TTC549 (cell line): ENCODE measurements around the gene PPP6R1.

ENCODE experiments used
- FAIRE-seq: peaks from 2 replicates; lab custom pipeline; 2012; peaks lifted over from hg19 to GRCh38; lab: Jason Lieb, UNC

PPP6R1 gene

DNA sequence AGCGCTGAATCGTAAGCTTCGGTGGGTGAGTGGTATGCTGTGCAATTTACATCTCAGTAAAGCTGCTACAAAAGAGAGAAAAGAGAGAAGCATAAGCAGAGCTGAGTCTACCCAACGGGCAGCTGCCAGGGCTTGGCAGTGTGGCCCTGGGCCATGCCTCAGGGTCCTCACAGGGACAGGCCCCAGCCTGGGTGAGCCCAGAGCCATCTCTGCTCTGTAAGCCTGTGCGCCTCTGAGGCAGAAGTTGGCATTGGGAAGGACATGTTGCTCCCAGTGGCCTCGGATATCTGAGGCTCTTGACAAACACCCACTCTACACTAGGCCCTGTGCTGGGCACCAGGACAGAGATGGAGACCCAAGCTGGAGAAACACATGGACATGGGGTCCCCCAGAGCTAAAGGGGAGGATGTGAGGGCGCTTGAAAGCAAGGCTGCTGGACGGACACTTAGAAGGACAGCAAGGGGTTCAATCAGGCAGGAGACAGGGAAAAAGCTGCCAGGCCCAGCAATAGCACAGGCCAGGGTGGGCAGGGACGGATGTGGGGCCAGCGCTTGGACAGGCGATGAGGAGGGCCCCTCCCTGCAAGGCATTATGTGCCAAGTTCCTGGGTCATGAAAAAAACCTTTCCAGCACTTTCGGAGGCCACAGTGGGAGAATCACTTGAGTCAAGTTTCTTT lies 14.7 kb downstream of the PPP6R1 start:
- FAIRE-seq = no peak

DNA sequence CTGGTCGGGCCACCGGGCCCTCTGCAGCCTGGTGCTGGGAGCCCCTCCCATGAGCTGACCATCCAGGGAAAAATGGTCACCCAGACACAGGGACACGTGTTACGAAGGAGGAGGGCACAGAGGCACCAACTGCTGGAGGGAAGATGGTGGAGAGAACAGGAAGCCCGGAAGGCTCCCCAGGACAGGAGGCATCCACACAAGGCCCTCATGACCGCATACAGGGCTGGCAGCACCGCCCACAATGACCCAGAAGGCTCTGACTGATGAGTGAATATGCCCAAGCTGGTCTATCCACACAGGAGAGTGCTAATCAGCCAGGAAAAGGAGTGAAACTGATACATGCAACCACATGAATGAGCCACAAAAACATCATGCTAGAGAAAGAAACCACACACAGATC lies 16.3 kb downstream of the PPP6R1 start:
- no peak for FAIRE-seq

GRCh38 chr19:55241935-55242464 lies 16.8 kb downstream of the PPP6R1 start:
- FAIRE-seq = no peak

GRCh38 chr19:55241143-55241934 lies 17.5 kb downstream of the PPP6R1 start:
- no peak for FAIRE-seq

- no peak for FAIRE-seq
Observed at GRCh38 chr19:55240713-55241020, 18.1 kb downstream of the PPP6R1 start.

DNA sequence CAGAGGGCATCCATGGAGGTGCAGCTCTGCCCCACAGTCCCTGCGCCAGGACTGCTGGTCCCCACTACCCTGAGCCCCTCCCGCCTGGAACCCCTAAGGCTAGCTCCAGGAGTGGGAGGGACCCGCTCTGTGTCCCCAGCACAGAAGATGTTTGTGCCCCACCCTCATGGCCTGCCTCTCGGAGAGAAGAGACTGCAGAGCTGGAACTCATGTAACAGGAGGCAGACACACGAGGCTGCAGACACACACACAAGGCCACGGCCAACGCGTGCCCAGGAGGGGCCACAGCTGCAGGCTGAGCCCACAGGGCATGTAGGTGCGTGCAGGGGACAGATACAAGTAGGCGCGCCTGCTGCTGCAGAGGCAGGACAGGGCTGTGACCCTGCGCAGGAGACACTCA lies 19.8 kb downstream of the PPP6R1 start:
- no peak for FAIRE-seq

DNA sequence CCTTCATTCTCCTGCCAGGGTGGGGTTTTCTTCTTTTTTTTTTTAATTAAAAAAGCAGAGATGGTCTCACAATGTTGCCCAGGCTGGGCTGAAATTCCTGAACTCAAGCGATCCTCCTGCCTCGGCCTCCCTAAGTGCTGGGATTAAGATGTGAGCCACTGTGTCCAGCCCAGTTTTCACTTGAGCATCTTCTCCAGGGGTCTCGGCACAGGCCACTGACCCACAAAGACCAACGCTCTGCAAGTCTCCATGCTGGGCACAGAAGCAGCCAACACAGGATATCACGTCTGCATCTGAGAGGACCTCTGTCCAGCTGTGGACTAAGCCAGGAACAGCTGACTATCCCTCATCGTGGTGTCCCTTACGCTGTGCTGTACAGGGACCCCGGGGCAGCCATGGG lies 20.8 kb downstream of the PPP6R1 start:
- FAIRE-seq = no peak

DNA sequence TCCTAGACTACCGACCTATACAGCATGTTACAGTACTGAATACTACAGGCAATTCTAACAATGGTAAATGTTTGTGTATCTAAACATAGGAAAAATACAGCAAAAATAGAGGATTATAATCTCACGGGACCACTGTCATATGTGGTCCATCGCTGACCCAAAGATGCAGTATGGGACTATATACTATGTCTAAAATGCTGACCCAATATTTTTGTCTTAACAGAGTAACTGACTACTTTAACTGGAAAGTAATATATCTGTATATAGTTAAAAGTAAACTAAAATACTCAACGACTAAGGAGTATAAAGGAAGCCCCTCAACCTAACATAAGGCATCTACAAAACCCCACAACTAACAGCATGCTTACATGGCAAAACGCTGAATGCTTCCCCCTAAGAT lies 25.8 kb downstream of the PPP6R1 start:
- no peak for FAIRE-seq

- FAIRE-seq = no peak
Observed at GRCh38 chr19:55232286-55232602, 26.6 kb downstream of the PPP6R1 start.

GRCh38 chr19:55231391-55232285 lies 27.2 kb downstream of the PPP6R1 start:
- no peak for FAIRE-seq

DNA sequence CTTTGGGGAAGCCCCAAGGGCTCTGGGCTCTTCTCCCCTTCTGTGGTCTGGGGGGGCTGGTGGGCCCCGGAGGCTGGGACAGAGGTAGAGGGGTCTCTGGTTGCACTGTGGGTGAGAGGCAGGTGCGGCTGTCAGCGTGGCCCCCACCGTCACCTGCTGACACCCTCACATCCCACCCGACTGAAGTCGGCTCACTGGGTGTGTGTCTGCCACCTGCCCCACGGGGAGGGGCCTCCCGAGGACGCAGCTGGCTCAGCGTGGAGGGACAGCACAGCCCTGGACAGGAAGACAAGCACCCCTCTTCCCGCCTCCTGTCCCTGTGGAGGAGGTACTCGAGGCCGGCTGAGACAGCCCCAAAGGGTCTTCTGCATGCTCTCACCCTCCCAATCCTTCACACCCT lies 28.0 kb downstream of the PPP6R1 start:
- FAIRE-seq = no peak

GRCh38 chr19:55230329-55230728 lies 28.5 kb downstream of the PPP6R1 start:
- FAIRE-seq = no peak

- FAIRE-seq = no peak
Observed at GRCh38 chr19:55229789-55230182, 29.0 kb downstream of the PPP6R1 start.

GRCh38 chr19:55229145-55229788 lies 29.6 kb downstream of the PPP6R1 start:
- no peak for FAIRE-seq

DNA sequence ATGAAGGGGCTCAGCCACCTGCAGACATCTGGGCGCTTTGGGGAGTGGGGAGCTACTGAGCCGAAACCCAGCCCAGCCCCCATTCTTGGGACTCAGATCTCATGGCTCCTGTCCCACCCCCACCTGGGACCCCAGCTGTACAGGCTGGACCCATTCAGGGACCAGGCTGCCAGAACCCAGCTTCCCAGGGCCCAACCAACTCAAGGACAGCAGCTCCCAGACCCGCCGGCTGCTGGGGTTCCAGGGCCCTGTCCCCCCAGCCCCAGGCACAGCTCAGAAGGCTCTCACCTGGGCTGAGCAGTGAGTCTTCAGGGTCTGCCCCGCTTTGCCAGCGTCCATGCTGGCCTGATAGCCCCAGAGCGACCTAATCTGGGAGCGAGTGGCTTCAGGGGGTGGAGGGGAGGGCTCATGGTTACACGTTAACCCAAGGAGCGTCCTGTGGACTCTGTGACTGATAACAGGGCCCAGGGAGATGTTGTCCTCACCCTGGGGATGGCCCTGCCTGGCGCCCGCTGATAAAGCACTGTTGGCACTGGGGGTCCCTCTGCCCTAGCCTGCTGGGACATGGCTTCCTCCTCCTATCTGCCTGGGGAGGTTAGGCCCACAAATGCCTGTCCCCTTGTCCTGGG lies 30.3 kb downstream of the PPP6R1 start, which contains the start of gene TMEM86B:
TSS of gene TMEM86B (minus strand) at position 361 of the 629 bp plus-strand sequence. CDS start at position 339, 22 bp downstream.
- FAIRE-seq = no peak

DNA sequence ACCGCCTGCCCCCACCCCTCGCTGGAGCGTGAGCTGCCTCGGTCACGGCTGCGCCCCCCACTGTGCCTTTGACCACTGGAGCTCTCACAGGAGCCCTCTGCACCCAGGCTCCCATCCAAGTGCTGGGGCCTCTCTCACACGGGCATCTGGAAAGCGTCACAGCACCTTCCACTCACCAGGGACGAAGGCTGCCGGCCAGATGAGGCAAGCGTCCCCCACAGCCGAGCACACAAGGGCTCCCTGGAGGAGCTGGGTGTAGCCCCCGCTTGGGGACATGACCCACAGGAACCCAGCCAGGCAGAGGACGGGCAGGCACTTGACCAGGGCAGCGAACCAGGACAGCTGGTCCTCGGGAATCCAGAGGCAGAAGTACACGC lies 30.8 kb downstream of the PPP6R1 start:
- no peak for FAIRE-seq

DNA sequence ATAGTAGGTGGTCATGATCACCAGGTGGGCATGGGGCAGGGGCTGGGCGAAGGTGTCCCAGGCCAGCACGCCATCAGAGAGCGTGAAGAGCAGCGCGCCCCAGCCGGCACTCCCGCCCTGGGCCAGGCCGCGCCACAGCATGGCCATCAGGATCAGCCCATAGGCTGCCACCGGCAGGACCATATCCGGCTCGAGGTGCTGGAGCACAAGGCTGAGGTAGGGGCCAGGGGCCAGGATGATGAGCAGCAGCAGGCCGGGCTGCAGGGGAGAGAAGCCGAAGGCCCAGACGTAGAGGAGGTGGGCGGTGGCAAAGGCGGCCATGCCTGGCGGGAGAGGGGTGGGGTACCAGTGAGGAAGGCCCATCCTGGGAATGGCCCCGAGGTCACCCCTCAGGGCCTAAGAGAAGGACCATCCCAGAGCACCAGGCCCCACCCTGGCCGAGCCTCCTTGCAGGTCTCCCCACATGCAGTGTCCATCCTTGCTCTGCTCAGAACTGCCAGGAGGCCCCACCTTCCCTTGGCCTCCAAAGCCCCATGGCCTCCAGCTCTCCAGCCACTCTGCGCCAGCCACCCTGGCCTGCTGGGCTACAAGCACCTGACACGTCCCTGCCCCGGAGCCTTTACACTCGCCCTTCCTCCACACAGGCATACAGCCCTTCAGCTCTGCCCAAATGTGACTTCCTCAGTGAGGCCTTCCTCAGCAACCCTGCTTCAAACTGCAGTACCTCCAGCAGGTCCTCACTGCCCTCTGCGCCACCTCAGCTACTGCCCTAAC lies 31.4 kb downstream of the PPP6R1 start:
- no peak for FAIRE-seq

- FAIRE-seq = no peak
Observed at GRCh38 chr19:55226788-55227187, 32.0 kb downstream of the PPP6R1 start.

GRCh38 chr19:55226273-55226672 lies 32.5 kb downstream of the PPP6R1 start:
- no peak for FAIRE-seq

DNA sequence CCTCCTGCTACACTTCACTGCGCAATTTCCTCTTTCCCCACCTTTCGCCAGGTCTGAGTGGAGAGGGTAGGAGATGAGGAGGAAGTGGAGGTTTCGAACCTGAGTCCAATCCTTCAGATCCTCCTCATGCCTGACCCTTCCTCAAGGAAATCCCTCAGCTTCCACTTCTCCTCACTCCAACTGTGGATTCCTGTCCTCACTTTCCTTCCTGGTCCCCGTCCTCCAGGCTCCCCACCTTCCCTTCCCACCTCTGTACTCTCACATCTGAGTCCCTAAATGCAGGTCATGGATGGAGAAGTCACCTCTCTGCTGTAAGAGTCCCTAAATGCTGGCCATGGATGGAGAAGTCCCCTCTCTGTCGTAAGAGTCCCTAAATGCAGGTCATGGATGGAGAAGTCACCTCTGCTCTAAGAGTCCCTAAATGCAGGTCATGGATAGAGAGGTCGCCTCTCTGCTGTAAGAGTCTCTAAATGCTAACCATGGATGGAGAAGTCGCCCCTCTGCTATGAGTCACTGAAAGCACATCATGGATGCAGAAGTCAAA lies 33.3 kb downstream of the PPP6R1 start:
- FAIRE-seq = no peak
